Measurements from ENCODE around the gene SOX11. TPM values are rescaled to one million over a fixed set of nuclear protein-coding genes. Genes with fewer than 3 reads are reported as not detected.

SOX11 gene
- 55.6 and 56.5 TPM in 2 replicates for total RNA-seq (2021; fragmentation: NEBNext Ultra II Directional; extraction: Animal tissue kit (Norgen Biotek cat#: 25700))
- polyA plus RNA-seq (2011; rRNA removed) = 9.0 and 10.1 TPM in 2 replicates
- polyA plus RNA-seq (2011; cell fraction: cytosol; rRNA removed) = 11.6 TPM
- polyA plus RNA-seq (2011; cell fraction: nucleus; rRNA removed) = 15.6 TPM
- 19.0 to 24.8 TPM (median 20.5 TPM) in 4 replicates for polyA plus RNA-seq (2012, experiment 1 of 2)
- 4.9 TPM for polyA plus RNA-seq (2012, experiment 2 of 2)
- 18.6 TPM for polyA plus RNA-seq (2013, experiment 1 of 2)
- polyA plus RNA-seq (2013, experiment 2 of 2) = 17.8 TPM
- 13.0 and 14.2 TPM in 2 replicates for polyA minus RNA-seq (2011; rRNA and poly(A)+ RNA removed)
- 35.6 TPM for polyA minus RNA-seq (2011; cell fraction: cytosol; rRNA and poly(A)+ RNA removed)
- 28.9 TPM for polyA minus RNA-seq (2011; cell fraction: nucleus; rRNA and poly(A)+ RNA removed)
- long read RNA-seq, experiment 1, full-length matches to known transcripts = 23 of 23 reads
- long read RNA-seq, experiment 1, partial matches to known transcripts = 0 of 23 reads
- long read RNA-seq, experiment 1, other reads (novel, unspliced or antisense) = 0 of 23 reads
- long read RNA-seq, experiment 2, full-length matches to known transcripts = 14 of 14 reads
- long read RNA-seq, experiment 2, partial matches to known transcripts = 0 of 14 reads
- long read RNA-seq, experiment 2, other reads (novel, unspliced or antisense) = 0 of 14 reads

GRCh38 chr2:5691985-5692529, at the start of gene SOX11:
Gene SOX11 (plus strand): TSS chr2:5692384. CDS start chr2:5692722, 338 bp downstream.
- peak within 1 kb of the TSS; percentile 83 for H3K14ac ChIP-seq (ENCODE audit: insufficient read length)
- H2BK15ac ChIP-seq (ENCODE audit: low read length) = no peak within 1 kb of the TSS
- H2AK5ac ChIP-seq (ENCODE audit: low read depth, low read length) = peak within 1 kb of the TSS; percentile 24; the same call in 1 of the 2 replicates
- no peaks in the 10 kb centered on the region; the same call in 1 of the 2 replicates for H3K79me1 ChIP-seq (ENCODE audit: low read depth, low read length)
- peak within 1 kb of the TSS; percentile 97; the same call in 1 of the 2 replicates for H4K8ac ChIP-seq (ENCODE audit: extremely low read depth, insufficient read depth, low read length)
- H2BK20ac ChIP-seq (ENCODE audit: low read length) = no peak within 1 kb of the TSS
- DNase-seq (ENCODE audit: low read depth in 1 of 2, low spot score in 2 of 2) = peak; percentile 74 to 96
- H3K27me3 ChIP-seq (replicated peaks in 1 of 4; ENCODE audit: control insufficient read depth in 3 of 4, extremely low read depth in 1 of 4, insufficient read depth in 3 of 4, low read length in 3 of 4) = no peaks in the 10 kb centered on the region
- POLR2A ChIA-PET (ENCODE audit: partially characterized antibody) = interaction anchor here (1.0 to 5.2 kb wide), 16 partner anchors 8 to 322 kb away, joined by 3 to 28 read pairs (median 3); no protein-coding TSS in a partner anchor
- peaks cover 12 to 45% of the 10 kb centered on the region in 2 experiments for H3K79me2 ChIP-seq (ENCODE audit: control insufficient read depth in 1 of 2, insufficient read depth in 2 of 2, low read length in 2 of 2)
- peak within 1 kb of the TSS; percentile 88 to 95 (median 90) for H3K9ac ChIP-seq (replicated peaks in 1 of 4; ENCODE audit: extremely low read depth in 1 of 4, low read depth in 3 of 4, low read length in 3 of 4)
- H3K9me3 ChIP-seq (ENCODE audit: insufficient read depth in 2 of 2, low read depth in 1 of 2, low read length in 1 of 2) = no peaks in the 10 kb centered on the region
- H2BK120ac ChIP-seq (replicated peaks; ENCODE audit: low read depth, low read length) = peak within 1 kb of the TSS; percentile 33
- peak within 1 kb of the TSS; percentile 93 for H3K18ac ChIP-seq (ENCODE audit: extremely low read depth, low read length)
- H3K4me2 ChIP-seq (ENCODE audit: insufficient read depth in 1 of 2, low read depth in 2 of 2, low read length in 2 of 2) = peak within 1 kb of the TSS; percentile 77 to 96
- peaks cover 22% of the 10 kb centered on the region; the same call in 1 of the 2 replicates for H3K23me2 ChIP-seq (ENCODE audit: low read depth, low read length)
- H2BK5ac ChIP-seq (ENCODE audit: low read depth, low read length) = peak within 1 kb of the TSS; percentile 27; the same call in 1 of the 2 replicates
- peak within 1 kb of the TSS; percentile 91 for H4K5ac ChIP-seq (ENCODE audit: insufficient read length, low read depth, low read length)
- H3K4me3 ChIP-seq (ENCODE audit: extremely low read depth in 1 of 4, insufficient read depth in 2 of 4, low read depth in 3 of 4, low read length in 4 of 4) = peak within 1 kb of the TSS; percentile 75 to 100 (median 86)
- H3K36me3 ChIP-seq (ENCODE audit: control insufficient read depth in 2 of 4, insufficient read depth in 4 of 4, low read length in 3 of 4) = peaks cover 0 to 11% (median 0%) of the 10 kb centered on the region in 4 experiments; a peak in 1 of 8 replicates
- no peak within 1 kb of the TSS for H2AFZ ChIP-seq (ENCODE audit: low read length)
- CTCF ChIA-PET (ENCODE audit: partially characterized antibody) = interaction anchor here (0.5 to 1.6 kb wide), 6 partner anchors 22 to 322 kb away, joined by 3 to 6 read pairs (median 4); no protein-coding TSS in a partner anchor
- H2BK12ac ChIP-seq (ENCODE audit: low read depth, low read length) = peak within 1 kb of the TSS; percentile 91; the same call in 1 of the 2 replicates
- H4K91ac ChIP-seq (replicated peaks; ENCODE audit: insufficient read length, low read length) = peak within 1 kb of the TSS; percentile 91
- FAIRE-seq = no peak
- no peak within 1 kb of the TSS for H3K23ac ChIP-seq (ENCODE audit: insufficient read length)
- peak within 1 kb of the TSS; percentile 82 for H3K56ac ChIP-seq (replicated peaks; ENCODE audit: insufficient read length, low read depth, low read length)
- H3K4ac ChIP-seq (replicated peaks; ENCODE audit: insufficient read length, low read depth, low read length) = peak within 1 kb of the TSS; percentile 97
- WGBS, 2 experiments (ENCODE audit: extremely low coverage in 1 of 2, insufficient coverage in 1 of 2, insufficient read length in 1 of 2, insufficient replicate concordance in 2 of 2, low coverage in 1 of 2, low lambda C conversion rate in 2 of 2, missing lambda C conversion rate in 1 of 2) = 2% methylated on average over 25 of the region's 60 CpGs; no CpG with 5 or more reads in 1 of the 2 experiments
- H3K27ac ChIP-seq (ENCODE audit: low read depth, low read length) = peak within 1 kb of the TSS; percentile 81
- H3K4me1 ChIP-seq (replicated peaks in 1 of 4; ENCODE audit: control insufficient read depth in 3 of 4, insufficient read depth in 4 of 4, low read length in 3 of 4) = peaks cover 0 to 5% (median 0%) of the 10 kb centered on the region in 4 experiments; a peak in 1 of 7 replicates
- H4K20me1 ChIP-seq (replicated peaks in 1 of 2; ENCODE audit: control insufficient read depth in 1 of 2, insufficient read depth in 2 of 2, low read length in 2 of 2) = peaks cover 22% of the 10 kb centered on the region in 2 experiments
- TF ChIP-seq SP1 (IDR thresholded peaks at IDR 0.05; ENCODE audit: low read depth, low read length) (peak; percentile 76), RAD21 (IDR thresholded peaks at IDR 0.05 in 1 of 2, conservative IDR thresholded peaks at IDR 0.05 in 1 of 2; ENCODE audit: low read depth in 2 of 2, low read length in 2 of 2) (no peak), ZNF274 (IDR thresholded peaks at IDR 0.05; ENCODE audit: borderline replicate concordance, extremely low read depth, low read length) (no peak), CBX5 (IDR thresholded peaks at IDR 0.05; ENCODE audit: low read depth, low read length) (no peak), TAF7 (optimal IDR thresholded peaks at IDR 0.05; ENCODE audit: borderline replicate concordance, low read depth, low read length) (peak; percentile 84), NRF1 (IDR thresholded peaks at IDR 0.05; ENCODE audit: low read depth, low read length) (no peak), SIN3A (conservative IDR thresholded peaks at IDR 0.05 in 1 of 2, IDR thresholded peaks at IDR 0.05 in 1 of 2; ENCODE audit: low read depth in 1 of 2, low read length in 2 of 2) (no peak; a peak in 1 of 4 replicates), SUZ12 (IDR thresholded peaks at IDR 0.05; ENCODE audit: low read length) (no peak)
